Spleen (tissue), 11 donors: ENCODE results near the gene LDHAL6A. TPM values are rescaled to one million over a fixed set of nuclear protein-coding genes. Genes with fewer than 3 reads are reported as not detected.
A peak's percentile ranks its signal among the peaks of the same experiment; 100 is the strongest.

ENCODE experiments used
- DNase-seq: peaks from one replicate; pipeline ENCODE4 v3.0.0-alpha.2; 2020
- H3K27ac ChIP-seq, 8 donors: fragments of 200-600 bp; sonication (generic) in 7 of 8; 1 replicate in 4 of 8; 2 replicates in 4 of 8; pipeline versions ENCODE4 v1.5.0 to v1.8.0; 2016 to 2021; ENCODE audit warnings: inconsistent platforms in 4 of 8, mild to moderate bottlenecking in 4 of 8, moderate library complexity in 1 of 8
- H3K27me3 ChIP-seq, 7 donors: fragments of 200-600 bp; sonication (generic) in 6 of 7; replicated peaks in 1 of 7; 1 replicate in 4 of 7; 2 replicates in 3 of 7; pipeline versions ENCODE4 v1.5.0 to v1.8.0; 2016 to 2021; ENCODE audit warnings: inconsistent platforms in 3 of 7, mild to moderate bottlenecking in 1 of 7
- H3K36me3 ChIP-seq, 6 donors: fragments of 200-600 bp; sonication (generic) in 5 of 6; 1 replicate in 4 of 6; 2 replicates in 2 of 6; pipeline versions ENCODE4 v1.5.0 to v1.8.0; 2016 to 2021; ENCODE audit warnings: inconsistent platforms in 2 of 6
- H3K4me1 ChIP-seq, 6 donors: fragments of 200-600 bp; sonication (generic) in 5 of 6; 1 replicate in 3 of 6; 2 replicates in 3 of 6; pipeline versions ENCODE4 v1.5.0 to v1.8.0; 2016 to 2021; ENCODE audit warnings: inconsistent platforms in 3 of 6
- H3K4me3 ChIP-seq, 8 donors: fragments of 200-600 bp; sonication (generic) in 7 of 8; 1 replicate in 4 of 8; 2 replicates in 4 of 8; pipeline versions ENCODE4 v1.5.0 to v1.8.0; 2016 to 2021; ENCODE audit warnings: inconsistent platforms in 4 of 8, mild to moderate bottlenecking in 4 of 8, moderate library complexity in 2 of 8
- H3K9me3 ChIP-seq, 8 donors: fragments of 200-600 bp; sonication (generic) in 7 of 8; 1 replicate in 4 of 8; 2 replicates in 4 of 8; pipeline versions ENCODE4 v1.5.0 to v1.8.0; 2016 to 2021; ENCODE audit warnings: inconsistent platforms in 4 of 8
- CTCF ChIP-seq, 11 experiments: fragments of 200-600 bp in 7 of 11; fragments of 450-650 bp in 4 of 11; sonication (generic) in 4 of 11; IDR thresholded peaks in 8 of 11; conservative IDR thresholded peaks in 3 of 11; 1 replicate in 7 of 11; 2 replicates in 4 of 11; pipeline versions ENCODE4 v1.4.0 to v1.8.0; 2016 to 2021; ENCODE audit warnings: antibody characterized with exemption in 11 of 11, inconsistent platforms in 4 of 11, mild to moderate bottlenecking in 1 of 11
- POLR2A ChIP-seq, 3 donors: fragments of 450-650 bp; IDR thresholded peaks; one replicate each; pipeline ENCODE4 v1.5.1; 2017; ENCODE audit warnings: antibody characterized with exemption in 3 of 3, mild to moderate bottlenecking in 1 of 3
- POLR2AphosphoS5 ChIP-seq, 3 donors: sonication (generic); formaldehyde crosslinking; IDR thresholded peaks; one replicate each; pipeline ENCODE4 v1.5.1; 2017; ENCODE audit warnings: antibody characterized with exemption in 3 of 3
- WGBS, 5 donors: extraction: QIAGEN DNeasy Blood & Tissue Kit in 3 of 5; methylation state at CpG; one replicate each; pipeline versions ENCODE4 v1.1.5 to v1.1.7; 2013 to 2018; 5-methylcytosine and 5-hydroxymethylcytosine counted together
- intact Hi-C: fragments of 100-400 bp; cut with DNase I; formaldehyde crosslinking; loops from one replicate; pipeline ENCODE4 v1.15.0; 2023; ENCODE audit warnings: low total_unique reads
- polyA plus RNA-seq, 3 donors: library from polyadenylated mRNA; stranded (reverse); fragments of 200-250 nt; gene quantifications; one replicate each; pipeline ENCODE4 v1.2.1, GENCODE V29; 2013
- total RNA-seq, 7 donors: library from RNA; depleted of rRNA in 3 of 7; stranded (reverse); fragments of >200 nt in 3 of 7; fragmentation: NEBNext Ultra II Directional in 4 of 7; extraction: Animal tissue kit (Norgen Biotek cat#: 25700) in 4 of 7; gene quantifications; one replicate each; pipeline versions ENCODE4 v1.1.0 to v1.2.1, GENCODE V29; 2016 to 2021
- donor health status: healthy with polysubstance abuse.
- donor health status: DM: no; HTN: no; CAD: no; lungs with moderate emphysema.
- donor health status: DM: no; HTN: no; CAD: no.
- donor health status: Bipolar disorder and iron deficiency.
- donor health status: healthy.
- donor health status: DM: no; HTN: no; CAD: no.
- donor health status: DM: yes; HTN: yes; CAD: no.

Gene LDHAL6A
- total and polyA plus RNA-seq, 10 donors: 0.02 TPM; not detected in 9

GRCh38 chr11:18526521-18527296 is 71.1 kb downstream of the LDHAL6A start, which contains the start of gene TSG101:
TSG101 (minus strand) TSS chr11:18526942; CDS start chr11:18526816, 126 bp downstream.
- Histone ChIP-seq H3K27ac (peak within 1 kb of the TSS; percentile 81 to 99 (median 98)), H3K9me3 (no peaks in the 10 kb centered on the region), H3K27me3 (no peaks in the 10 kb centered on the region), H3K36me3 (peaks cover 0 to 53% (median 5%) of the 10 kb centered on the region in 6 donors), H3K4me3 (peak within 1 kb of the TSS; percentile 49 to 86 (median 76)), H3K4me1 (peaks cover 17 to 58% (median 41%) of the 10 kb centered on the region in 6 donors)
- TF ChIP-seq POLR2A (IDR thresholded peaks at IDR 0.05) (peak in 2 of 3 donors; percentile 49 to 76), CTCF (IDR thresholded peaks at IDR 0.05 in 8 of 11, conservative IDR thresholded peaks at IDR 0.05 in 3 of 11) (peak in 1 of 11 experiments; percentile 16), POLR2AphosphoS5 (IDR thresholded peaks at IDR 0.05) (peak; percentile 98 to 99 (median 98))
- DNase-seq: peak; percentile 98
- intact Hi-C loops: no loop called here
- WGBS, 5 donors: 0 to 1% (median 1%) methylated on average over 24 to 57 of the region's 57 CpGs

DNA sequence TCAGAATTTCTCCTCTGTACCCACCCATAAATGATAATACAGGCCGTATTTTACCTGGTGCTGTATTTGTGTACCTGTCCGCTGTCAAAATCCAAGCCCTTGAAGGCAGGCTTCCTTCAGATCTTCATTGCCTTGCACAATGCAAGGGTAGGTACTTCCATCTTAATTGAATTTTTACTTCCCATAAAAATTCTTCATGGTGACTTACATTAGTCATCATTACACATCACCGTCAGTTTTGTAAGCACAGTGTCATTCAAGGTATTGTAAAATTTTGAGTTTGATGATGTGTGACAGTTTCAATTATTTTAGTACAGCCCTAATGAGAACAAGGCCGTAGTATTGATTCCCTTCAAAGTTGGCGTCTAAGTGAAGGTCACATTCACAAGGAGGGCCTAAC is 71.9 kb downstream of the LDHAL6A start:
- H3K27ac ChIP-seq: peak overlapping the region; percentile 81 to 99 (median 98)
- H3K4me3 ChIP-seq: peak overlapping the region; percentile 49 to 86 (median 76)
- peaks cover 0 to 53% (median 5%) of the 10 kb centered on the region in 6 donors for H3K36me3 ChIP-seq
- H3K9me3 ChIP-seq: no peaks in the 10 kb centered on the region
- WGBS, 5 donors: 47 to 54% (median 49%) methylated on average over 5 of the region's 5 CpGs
- no peak for TF ChIP-seq POLR2AphosphoS5 (IDR thresholded peaks at IDR 0.05)
- no peak for TF ChIP-seq POLR2A (IDR thresholded peaks at IDR 0.05)
- TF ChIP-seq CTCF (IDR thresholded peaks at IDR 0.05 in 8 of 11, conservative IDR thresholded peaks at IDR 0.05 in 3 of 11): no peak
- peaks cover 15 to 50% (median 39%) of the 10 kb centered on the region in 6 donors for H3K4me1 ChIP-seq
- H3K27me3 ChIP-seq: no peaks in the 10 kb centered on the region
- intact Hi-C loops: no loop called here
- DNase-seq: no peak

Other genes with a start within 250 kb of the LDHAL6A start
- not detected for gene SAA4, start 219.1 kb upstream of the LDHAL6A start, total RNA-seq
- gene SAA4, start 219.1 kb upstream of the LDHAL6A start, polyA plus RNA-seq: under 1 TPM in 1 of 3 donors, not detected in 2; 0.22 TPM
- gene SAA2, start 207.2 kb upstream of the LDHAL6A start, total RNA-seq: 1 to 10 TPM in 1 of 7 donors, under 1 TPM in 1, not detected in 5; 0.49 to 3.2 TPM
- 10 to 100 TPM in 1 of 3 donors, under 1 TPM in 2; 0.19 to 13.1 (median 0.50) TPM for gene SAA2, start 207.2 kb upstream of the LDHAL6A start, polyA plus RNA-seq
- 1 to 10 TPM in 5 of 7 donors, not detected in 2; 1.0 to 5.6 (median 2.7) TPM for gene SAA1, start 189.6 kb upstream of the LDHAL6A start, total RNA-seq
- gene SAA1, start 189.6 kb upstream of the LDHAL6A start, polyA plus RNA-seq: 10 to 100 TPM in 2 of 3 donors, 1 to 10 TPM in 1; 5.4 to 84.3 (median 69.3) TPM
- gene HPS5, start 133.7 kb upstream of the LDHAL6A start, total RNA-seq: 10 to 100 TPM; 25.9 to 35.7 (median 30.0) TPM
- gene HPS5, start 133.7 kb upstream of the LDHAL6A start, polyA plus RNA-seq: 10 to 100 TPM; 10.3 to 14.1 (median 11.1) TPM
- gene GTF2H1, start 133.3 kb upstream of the LDHAL6A start, total RNA-seq: 10 to 100 TPM; 39.6 to 65.4 (median 52.0) TPM
- gene GTF2H1, start 133.3 kb upstream of the LDHAL6A start, polyA plus RNA-seq: 10 to 100 TPM; 18.1 to 25.1 (median 20.2) TPM
- 100 to 1,000 TPM; 221 to 415 (median 286) TPM for gene LDHA, start 61.3 kb upstream of the LDHAL6A start, total RNA-seq
- gene LDHA, start 61.3 kb upstream of the LDHAL6A start, polyA plus RNA-seq: 100 to 1,000 TPM; 139 to 260 (median 206) TPM
- under 1 TPM in 1 of 7 donors, not detected in 6; 0.84 TPM for gene LDHC, start 43.5 kb upstream of the LDHAL6A start, total RNA-seq
- gene LDHC, start 43.5 kb upstream of the LDHAL6A start, polyA plus RNA-seq: 1 to 10 TPM in 1 of 3 donors, under 1 TPM in 1, not detected in 1; 0.93 to 1.1 TPM
- gene TSG101, start 71.1 kb downstream of the LDHAL6A start, total RNA-seq: 10 to 100 TPM; 41.5 to 95.1 (median 52.1) TPM
- 10 to 100 TPM; 25.4 to 39.4 (median 34.4) TPM for gene TSG101, start 71.1 kb downstream of the LDHAL6A start, polyA plus RNA-seq
- gene UEVLD, start 132.9 kb downstream of the LDHAL6A start, total RNA-seq: 10 to 100 TPM; 12.8 to 23.0 (median 19.9) TPM
- gene UEVLD, start 132.9 kb downstream of the LDHAL6A start, polyA plus RNA-seq: 1 to 10 TPM; 4.1 to 6.7 (median 4.7) TPM
- 1 to 10 TPM; 1.3 to 4.4 (median 2.1) TPM for gene MISFA, start 143.9 kb downstream of the LDHAL6A start, total RNA-seq
- gene MISFA, start 143.9 kb downstream of the LDHAL6A start, polyA plus RNA-seq: 1 to 10 TPM in 1 of 3 donors, under 1 TPM in 1, not detected in 1; 0.83 to 1.5 TPM
- gene SPTY2D1, start 178.5 kb downstream of the LDHAL6A start, total RNA-seq: 10 to 100 TPM; 16.2 to 23.1 (median 19.1) TPM
- gene SPTY2D1, start 178.5 kb downstream of the LDHAL6A start, polyA plus RNA-seq: 1 to 10 TPM; 2.4 to 4.4 (median 2.9) TPM
- 10 to 100 TPM in 5 of 7 donors, 1 to 10 TPM in 2; 5.1 to 25.0 (median 17.0) TPM for gene TMEM86A, start 242.9 kb downstream of the LDHAL6A start, total RNA-seq
- gene TMEM86A, start 242.9 kb downstream of the LDHAL6A start, polyA plus RNA-seq: 1 to 10 TPM in 2 of 3 donors, under 1 TPM in 1; 0.98 to 2.4 (median 2.0) TPM